Colonic mucosa (tissue), 4 donors: ENCODE data around the gene RPRD1A. TPM values are rescaled to one million over a fixed set of nuclear protein-coding genes. Genes with fewer than 3 reads are reported as not detected.
"Not testable (repeated sequence)": the region's sequence is repeated elsewhere in the genome, so short reads cannot be mapped to it uniquely, and the experiment has no call there.

Source experiments
- DNase-seq: peaks from one replicate; pipeline ENCODE4 v3.0.0-alpha.2; 2020
- H3K27ac ChIP-seq: fragments of 200-600 bp; one replicate; pipeline ENCODE4 v1.8.0; 2021
- H3K27me3 ChIP-seq: fragments of 200-600 bp; one replicate; pipeline ENCODE4 v1.8.0; 2021
- H3K36me3 ChIP-seq: fragments of 200-600 bp; one replicate; pipeline ENCODE4 v1.8.0; 2021
- H3K4me1 ChIP-seq: fragments of 200-600 bp; one replicate; pipeline ENCODE4 v1.8.0; 2021; ENCODE audit warnings: mild to moderate bottlenecking
- H3K4me3 ChIP-seq: fragments of 200-600 bp; one replicate; pipeline ENCODE4 v1.8.0; 2021
- H3K9ac ChIP-seq, 2 donors: one replicate each; pipeline ENCODE4 v1.7.0; 2013; ENCODE audit warnings: control low read depth in 2 of 2, low read depth in 2 of 2, low read length in 2 of 2
- H3K9me3 ChIP-seq: fragments of 200-600 bp; one replicate; pipeline ENCODE4 v1.8.0; 2021
- intact Hi-C: fragments of 100-400 bp; cut with DNase I; formaldehyde crosslinking; loops from one replicate; pipeline ENCODE4 v1.14.1; 2022
- total RNA-seq, 2 donors: library from RNA; stranded (reverse); fragmentation: NEBNext Ultra II Directional in 1 of 2; extraction: Animal tissue kit (Norgen Biotek cat#: 25700) in 1 of 2; gene quantifications; one replicate each; pipeline ENCODE4 v1.2.1, GENCODE V29; 2021
- TF ChIP-seq, protein P1 (sequence below): fragments of 200-600 bp; IDR thresholded peaks from one replicate; pipeline ENCODE4 v1.8.0; 2022; ENCODE audit warnings: antibody characterized with exemption, mild to moderate bottlenecking
- donor health status: healthy.
- donor health status: DM: no; HTN: no; CAD: no.
- donor health status: DM: no; HTN: no; CAD: no.

Gene RPRD1A
- total RNA-seq, 2 donors from 2014 or later = 39.8 TPM

DNA sequence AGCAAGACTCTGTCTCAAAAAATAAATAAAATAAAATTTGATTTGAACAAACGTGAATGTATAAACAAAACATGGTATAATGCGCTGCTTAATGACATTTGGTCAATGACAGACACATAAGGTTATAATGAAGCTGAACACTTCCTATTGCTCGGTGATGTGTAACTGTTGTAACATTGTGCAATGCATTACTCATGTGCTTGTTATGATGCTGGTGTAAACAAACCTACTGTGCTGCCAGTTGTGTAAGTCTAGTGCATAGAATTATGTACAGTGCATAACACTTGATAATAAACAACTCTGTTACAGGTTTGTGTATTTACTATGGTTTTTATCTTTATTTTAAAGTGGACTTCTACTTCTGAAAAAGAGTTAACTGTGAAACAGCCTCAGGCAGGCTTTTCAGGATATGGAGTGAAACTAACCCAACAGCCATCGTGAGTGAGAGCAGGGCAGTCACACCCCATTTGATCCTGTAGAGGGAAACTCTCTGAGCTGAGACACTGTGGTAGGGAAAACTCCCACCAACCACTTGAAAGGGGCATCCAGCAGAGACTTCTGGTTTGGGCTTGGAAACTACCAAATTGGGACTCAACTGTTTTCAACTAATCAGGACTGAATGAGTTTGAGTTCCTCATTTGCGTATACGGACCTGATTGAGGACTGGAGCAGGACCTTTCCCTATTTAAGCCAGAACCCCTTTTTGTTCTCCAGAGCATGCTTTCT is 8.7 kb upstream of the RPRD1A start:
- Histone ChIP-seq H3K4me3 (no peak overlapping the region), H3K9me3 (no peaks in the 10 kb centered on the region), H3K27ac (no peak overlapping the region), H3K27me3 (no peaks in the 10 kb centered on the region), H3K9ac (no peak overlapping the region), H3K36me3 (no peaks in the 10 kb centered on the region), H3K4me1 (no peaks in the 10 kb centered on the region)
- DNase-seq = no peak
- intact Hi-C loops = no loop called here
- TF ChIP-seq, protein P1, sequence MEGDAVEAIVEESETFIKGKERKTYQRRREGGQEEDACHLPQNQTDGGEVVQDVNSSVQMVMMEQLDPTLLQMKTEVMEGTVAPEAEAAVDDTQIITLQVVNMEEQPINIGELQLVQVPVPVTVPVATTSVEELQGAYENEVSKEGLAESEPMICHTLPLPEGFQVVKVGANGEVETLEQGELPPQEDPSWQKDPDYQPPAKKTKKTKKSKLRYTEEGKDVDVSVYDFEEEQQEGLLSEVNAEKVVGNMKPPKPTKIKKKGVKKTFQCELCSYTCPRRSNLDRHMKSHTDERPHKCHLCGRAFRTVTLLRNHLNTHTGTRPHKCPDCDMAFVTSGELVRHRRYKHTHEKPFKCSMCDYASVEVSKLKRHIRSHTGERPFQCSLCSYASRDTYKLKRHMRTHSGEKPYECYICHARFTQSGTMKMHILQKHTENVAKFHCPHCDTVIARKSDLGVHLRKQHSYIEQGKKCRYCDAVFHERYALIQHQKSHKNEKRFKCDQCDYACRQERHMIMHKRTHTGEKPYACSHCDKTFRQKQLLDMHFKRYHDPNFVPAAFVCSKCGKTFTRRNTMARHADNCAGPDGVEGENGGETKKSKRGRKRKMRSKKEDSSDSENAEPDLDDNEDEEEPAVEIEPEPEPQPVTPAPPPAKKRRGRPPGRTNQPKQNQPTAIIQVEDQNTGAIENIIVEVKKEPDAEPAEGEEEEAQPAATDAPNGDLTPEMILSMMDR = no peak

DNA sequence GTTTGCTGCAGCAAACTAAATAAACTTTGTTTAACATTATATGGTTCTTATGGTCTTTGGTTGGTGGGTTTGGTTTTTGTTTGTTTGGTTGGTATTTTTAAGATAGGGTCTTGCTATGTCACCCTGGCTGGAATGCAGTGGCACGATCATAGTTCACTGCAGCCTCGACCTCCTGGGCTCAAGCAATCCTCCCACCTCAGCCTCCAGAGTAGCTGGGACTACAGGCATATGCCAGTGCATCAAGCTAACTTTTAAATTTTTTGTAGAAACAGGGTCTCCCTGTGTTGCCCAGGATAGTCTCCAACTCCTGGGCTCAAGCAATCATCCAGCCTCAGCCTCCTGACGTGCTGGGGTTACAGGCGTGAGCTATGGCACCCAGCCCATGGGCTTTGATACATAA is 7.1 kb upstream of the RPRD1A start:
- DNase-seq = no peak
- H3K4me1 ChIP-seq = no peaks in the 10 kb centered on the region
- TF ChIP-seq, protein P1 = no peak
- H3K9ac ChIP-seq = no peak overlapping the region
- intact Hi-C loops = no loop called here
- no peaks in the 10 kb centered on the region for H3K9me3 ChIP-seq
- H3K27me3 ChIP-seq = no peaks in the 10 kb centered on the region
- H3K36me3 ChIP-seq = no peaks in the 10 kb centered on the region
- no peak overlapping the region for H3K27ac ChIP-seq
- no peak overlapping the region for H3K4me3 ChIP-seq

DNA sequence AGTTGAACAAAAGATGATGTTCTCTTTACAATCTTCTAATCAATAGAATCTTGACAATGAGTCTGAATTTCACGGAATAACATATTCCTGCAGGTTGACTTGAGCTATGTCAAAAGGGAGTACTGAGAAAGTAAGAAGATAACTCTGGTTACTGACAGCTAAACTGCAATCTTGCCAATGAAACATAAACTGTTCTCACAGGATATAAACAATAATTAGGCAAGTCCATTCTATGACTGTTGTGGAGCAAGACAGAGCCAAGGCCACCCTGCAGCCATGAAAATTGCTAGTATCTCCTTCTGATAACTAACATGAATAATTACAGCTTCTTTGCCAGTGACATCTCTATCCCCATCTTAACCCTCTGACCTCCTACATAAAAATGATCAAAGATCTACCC is 6.3 kb upstream of the RPRD1A start:
- Histone ChIP-seq H3K9ac (no peak overlapping the region), H3K4me3 (no peak overlapping the region), H3K9me3 (no peaks in the 10 kb centered on the region), H3K27me3 (no peaks in the 10 kb centered on the region), H3K27ac (no peak overlapping the region), H3K36me3 (no peaks in the 10 kb centered on the region), H3K4me1 (no peaks in the 10 kb centered on the region)
- TF ChIP-seq, protein P1 = no peak
- intact Hi-C loops = no loop called here
- DNase-seq = no peak

DNA sequence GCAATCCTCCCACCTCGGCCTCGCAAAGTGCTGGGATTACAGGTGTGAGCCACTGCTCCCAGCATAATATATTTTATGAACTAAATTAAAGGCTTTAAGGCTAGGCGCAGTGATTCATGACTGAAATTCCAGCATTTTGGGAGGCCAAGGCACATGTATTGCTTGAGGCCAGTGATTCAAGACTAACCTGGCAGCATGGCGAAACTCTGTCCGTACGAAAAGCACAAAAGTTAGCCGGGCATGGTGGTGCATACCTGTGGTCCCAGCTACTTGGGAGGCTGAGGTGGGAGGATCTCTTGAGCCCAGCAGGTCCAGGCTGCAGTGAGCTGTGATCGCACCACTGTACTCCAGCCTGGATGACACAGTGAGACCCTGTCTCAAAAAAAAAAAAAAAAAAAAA is 5.0 kb upstream of the RPRD1A start:
- H3K9ac ChIP-seq, H3K27ac ChIP-seq, H3K4me1 ChIP-seq, H3K4me3 ChIP-seq, H3K27me3 ChIP-seq, H3K36me3 ChIP-seq, intact Hi-C loops, DNase-seq, H3K9me3 ChIP-seq: not testable (repeated sequence)

DNA sequence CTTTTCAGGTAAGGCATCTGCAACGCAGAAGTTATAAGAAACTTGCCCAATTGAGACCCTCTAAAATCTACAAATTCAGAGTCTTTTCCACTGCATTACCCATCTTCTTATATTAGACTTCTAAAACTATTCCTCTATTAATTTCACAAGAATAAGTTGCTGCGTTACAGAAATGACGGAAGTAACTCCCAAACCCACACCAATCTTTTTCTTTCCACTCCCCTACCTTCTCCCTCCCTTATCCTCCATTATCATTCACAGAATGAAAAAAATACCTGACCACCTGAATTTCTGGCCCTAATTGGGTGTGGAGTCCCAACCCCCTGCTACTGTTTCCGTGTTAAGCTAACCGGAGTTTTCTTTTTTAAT is 689 bp downstream of the RPRD1A start:
- Histone ChIP-seq H3K9me3 (no peaks in the 10 kb centered on the region), H3K4me1 (no peaks in the 10 kb centered on the region), H3K4me3 (peak overlapping the region; percentile 69), H3K27me3 (no peaks in the 10 kb centered on the region), H3K9ac (peak overlapping the region; percentile 68 to 90), H3K27ac (peak overlapping the region; percentile 84), H3K36me3 (no peaks in the 10 kb centered on the region)
- intact Hi-C loops = no loop called here
- DNase-seq = no peak
- TF ChIP-seq, protein P1 = no peak

DNA sequence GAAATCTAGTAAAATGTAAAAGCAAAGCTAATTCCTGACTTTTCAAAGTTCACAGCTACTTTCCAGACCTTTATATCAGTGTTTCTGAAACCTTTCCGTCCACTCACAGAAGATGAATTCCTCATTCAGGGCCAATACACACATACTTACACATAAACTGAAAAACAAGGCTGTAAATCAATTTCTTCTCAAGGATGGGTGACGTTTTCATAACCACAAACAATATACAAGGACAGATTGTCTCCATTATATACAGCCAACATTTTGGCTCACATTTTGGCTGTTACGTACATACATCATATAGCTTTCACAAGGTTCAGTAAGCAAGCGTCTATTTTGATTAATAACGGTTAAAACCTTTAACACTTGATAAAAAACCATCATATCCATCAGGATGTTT is 1.4 kb downstream of the RPRD1A start:
- Histone ChIP-seq H3K4me1 (no peaks in the 10 kb centered on the region), H3K27me3 (no peaks in the 10 kb centered on the region), H3K36me3 (no peaks in the 10 kb centered on the region), H3K4me3 (peak overlapping the region; percentile 69), H3K9me3 (no peaks in the 10 kb centered on the region), H3K9ac (no peak overlapping the region), H3K27ac (no peak overlapping the region)
- TF ChIP-seq, protein P1 = no peak
- no peak for DNase-seq
- intact Hi-C loops = no loop called here

DNA sequence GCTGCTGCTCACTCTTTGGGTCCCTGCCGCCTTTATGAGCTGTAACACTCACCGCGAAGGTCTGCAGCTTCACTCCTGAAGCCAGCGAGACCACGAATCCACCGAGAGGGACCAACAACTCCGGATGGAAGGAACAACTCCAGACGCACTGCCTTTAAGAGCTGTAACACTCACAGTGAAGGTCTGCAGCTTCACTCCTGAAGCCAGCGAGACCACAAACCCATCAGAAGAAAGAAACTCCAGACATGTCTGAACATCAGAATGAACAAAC is 2.6 kb downstream of the RPRD1A start:
- H3K27ac ChIP-seq, intact Hi-C loops, H3K4me3 ChIP-seq, H3K9me3 ChIP-seq, H3K9ac ChIP-seq, DNase-seq, H3K36me3 ChIP-seq, H3K27me3 ChIP-seq, H3K4me1 ChIP-seq: not testable (repeated sequence)
